ENCODE results near the gene RSPO4. TPM values are rescaled to one million over a fixed set of nuclear protein-coding genes. Genes with fewer than 3 reads are reported as not detected.

RSPO4 gene
- polyA plus RNA-seq, 2 of the 4 experiments (the other 2 are of a cell fraction): not detected

DNA sequence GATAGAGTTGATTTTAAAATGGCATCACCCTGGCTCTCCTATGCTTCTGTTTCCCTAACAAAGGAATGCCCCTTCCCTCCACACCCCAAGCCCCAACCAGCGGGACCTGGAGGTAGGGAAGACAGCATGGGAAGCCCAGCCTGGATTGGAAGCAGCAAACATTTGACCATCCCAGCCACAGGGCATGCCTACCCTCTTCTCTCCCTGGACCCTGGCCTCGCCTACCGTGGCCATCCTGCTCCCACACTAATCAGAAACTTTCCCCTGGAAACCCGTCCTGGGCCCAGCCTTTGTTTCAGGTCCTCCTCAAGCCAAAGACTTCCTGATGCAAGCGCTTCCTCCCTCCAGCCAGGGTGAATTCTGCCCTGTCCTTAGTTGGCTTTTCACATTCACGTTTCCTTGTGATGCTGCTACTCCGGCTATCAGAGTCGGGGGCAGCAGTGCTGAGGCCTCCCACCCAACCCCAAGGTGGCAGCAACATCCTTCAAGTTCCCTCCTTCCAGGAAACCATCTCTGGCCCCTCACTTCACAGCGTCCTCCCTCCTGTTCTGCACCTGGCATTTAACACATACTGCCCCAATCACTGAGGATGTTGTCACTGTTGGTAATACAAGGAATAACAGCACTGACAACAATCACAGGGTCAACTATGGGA is 67.8 kb downstream of the RSPO4 start:
- peaks cover 27% of the 10 kb centered on the region for H3K9me3 ChIP-seq
- ChIA-PET POLR2A (no interaction called here), CTCF (interaction anchor here (1.0 to 2.0 kb wide), 4 partner anchors 22 to 118 kb away, joined by 4 to 8 read pairs (median 4); no protein-coding TSS in a partner anchor)
- no peak overlapping the region for H3K4me3 ChIP-seq
- no peaks in the 10 kb centered on the region for H3K4me1 ChIP-seq
- ATAC-seq: no peak
- TF ChIP-seq, protein P1, sequence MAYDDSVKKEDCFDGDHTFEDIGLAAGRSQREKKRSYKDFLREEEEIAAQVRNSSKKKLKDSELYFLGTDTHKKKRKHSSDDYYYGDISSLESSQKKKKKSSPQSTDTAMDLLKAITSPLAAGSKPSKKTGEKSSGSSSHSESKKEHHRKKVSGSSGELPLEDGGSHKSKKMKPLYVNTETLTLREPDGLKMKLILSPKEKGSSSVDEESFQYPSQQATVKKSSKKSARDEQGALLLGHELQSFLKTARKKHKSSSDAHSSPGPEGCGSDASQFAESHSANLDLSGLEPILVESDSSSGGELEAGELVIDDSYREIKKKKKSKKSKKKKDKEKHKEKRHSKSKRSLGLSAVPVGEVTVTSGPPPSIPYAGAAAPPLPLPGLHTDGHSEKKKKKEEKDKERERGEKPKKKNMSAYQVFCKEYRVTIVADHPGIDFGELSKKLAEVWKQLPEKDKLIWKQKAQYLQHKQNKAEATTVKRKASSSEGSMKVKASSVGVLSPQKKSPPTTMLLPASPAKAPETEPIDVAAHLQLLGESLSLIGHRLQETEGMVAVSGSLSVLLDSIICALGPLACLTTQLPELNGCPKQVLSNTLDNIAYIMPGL (CRISPR knock-in tag; IDR thresholded peaks at IDR 0.05; ENCODE audit: borderline replicate concordance): no peak
- TF ChIP-seq HES2 (IDR thresholded peaks at IDR 0.05) (no peak), ZFP36 (IDR thresholded peaks at IDR 0.05; ENCODE audit: borderline replicate concordance, partially characterized antibody) (no peak), SREBF2 (IDR thresholded peaks at IDR 0.05) (no peak), BHLHE40 (IDR thresholded peaks at IDR 0.05; ENCODE audit: low read depth, low read length) (no peak), NPAS2 (CRISPR knock-in tag; IDR thresholded peaks at IDR 0.05; ENCODE audit: borderline replicate concordance) (no peak), MAFK (IDR thresholded peaks at IDR 0.05; ENCODE audit: partially characterized antibody) (no peak), E2F6 (IDR thresholded peaks at IDR 0.05; ENCODE audit: borderline replicate concordance, low read depth) (no peak), PHF8 (IDR thresholded peaks at IDR 0.05; ENCODE audit: borderline replicate concordance, low read depth) (no peak), ATOH8 (CRISPR knock-in tag; IDR thresholded peaks at IDR 0.05; ENCODE audit: low read depth) (no peak), HEYL (CRISPR knock-in tag; IDR thresholded peaks at IDR 0.05) (no peak), TP53 (CRISPR knock-in tag; IDR thresholded peaks at IDR 0.05) (no peak), SMC3 (IDR thresholded peaks at IDR 0.05) (no peak), MAX (IDR thresholded peaks at IDR 0.05) (no peak), KDM1A (IDR thresholded peaks at IDR 0.05; ENCODE audit: low read depth) (no peak), FOSB (CRISPR knock-in tag; IDR thresholded peaks at IDR 0.05) (no peak), HDAC2 (IDR thresholded peaks at IDR 0.05) (no peak), EHF (CRISPR knock-in tag; IDR thresholded peaks at IDR 0.05) (no peak)
- TF ChIP-seq, protein P2, sequence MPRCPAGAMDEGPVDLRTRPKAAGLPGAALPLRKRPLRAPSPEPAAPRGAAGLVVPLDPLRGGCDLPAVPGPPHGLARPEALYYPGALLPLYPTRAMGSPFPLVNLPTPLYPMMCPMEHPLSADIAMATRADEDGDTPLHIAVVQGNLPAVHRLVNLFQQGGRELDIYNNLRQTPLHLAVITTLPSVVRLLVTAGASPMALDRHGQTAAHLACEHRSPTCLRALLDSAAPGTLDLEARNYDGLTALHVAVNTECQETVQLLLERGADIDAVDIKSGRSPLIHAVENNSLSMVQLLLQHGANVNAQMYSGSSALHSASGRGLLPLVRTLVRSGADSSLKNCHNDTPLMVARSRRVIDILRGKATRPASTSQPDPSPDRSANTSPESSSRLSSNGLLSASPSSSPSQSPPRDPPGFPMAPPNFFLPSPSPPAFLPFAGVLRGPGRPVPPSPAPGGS (IDR thresholded peaks at IDR 0.05): no peak
- no peak overlapping the region for H3K27ac ChIP-seq
- no peak for FAIRE-seq
- 10% methylated on average over 9 of the region's 9 CpGs for WGBS (ENCODE audit: missing lambda C conversion rate)
- no peak overlapping the region for H3K4me2 ChIP-seq
- DNase-seq (ENCODE audit: low read depth in 1 of 2, low spot score in 1 of 2): no peak

- no peak for TF ChIP-seq SMC3 (IDR thresholded peaks at IDR 0.05)
- ChIA-PET CTCF (interaction anchor here (1.0 to 2.0 kb wide), 3 partner anchors 23 to 117 kb away, joined by 4 to 8 read pairs (median 5); no protein-coding TSS in a partner anchor), POLR2A (no interaction called here)
- DNase-seq (ENCODE audit: low read depth in 1 of 2, low spot score in 1 of 2) (no peak), ATAC-seq (no peak), FAIRE-seq (no peak)
- 9% methylated on average over 2 of the region's 2 CpGs for WGBS (ENCODE audit: missing lambda C conversion rate)
- H3K4me3 ChIP-seq: no peak overlapping the region
- no peak overlapping the region for H3K27ac ChIP-seq
- peaks cover 28% of the 10 kb centered on the region for H3K9me3 ChIP-seq
- no peaks in the 10 kb centered on the region for H3K4me1 ChIP-seq
- no peak overlapping the region for H3K4me2 ChIP-seq
These were observed 69.1 kb downstream of the RSPO4 start for GRCh38 chr20:933029-933428.

Measured in A549 (cell line).